SK-N-MC (cell line): Measurements from ENCODE around the gene FSIP1.

Source experiments
- EZH2 ChIP-seq: fragments of 200-600 bp; sonication (generic); IDR thresholded peaks from one replicate; pipeline ENCODE4 v1.6.1; 2017; ENCODE audit warnings: antibody characterized with exemption
- FOXP2 ChIP-seq: optimal IDR thresholded peaks from 2 replicates; pipeline ENCODE3; 2011; ENCODE audit warnings: mild to moderate bottlenecking, moderate library complexity; ENCODE audit not compliant: insufficient read depth; ENCODE audit errors: extremely low read length, control extremely low read depth
- POLR2AphosphoS5 ChIP-seq: IDR thresholded peaks from 2 replicates; pipeline ENCODE4 v1.6.1; 2012; ENCODE audit warnings: mild to moderate bottlenecking, low read depth, low read length, borderline replicate concordance

DNA sequence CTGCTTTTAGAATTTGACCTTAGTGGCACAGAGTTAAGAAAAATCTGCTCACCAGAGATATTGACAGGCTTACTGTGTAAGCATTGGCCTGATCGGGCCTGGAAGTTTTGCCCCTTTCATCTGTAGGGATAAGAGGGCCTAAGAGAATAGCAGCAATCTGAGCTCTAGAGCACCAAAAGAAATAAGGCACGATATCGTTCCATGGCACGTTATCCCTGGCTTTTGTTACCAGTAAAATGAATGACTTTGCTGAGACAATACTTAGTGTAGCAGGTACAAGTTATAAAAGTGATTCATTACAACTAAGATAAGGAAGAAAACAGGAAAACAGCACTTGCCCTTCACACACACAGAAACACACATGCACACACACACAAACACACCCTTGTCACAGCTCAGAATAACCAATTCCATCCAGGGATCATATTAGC lies 196.8 kb downstream of the FSIP1 start:
- TF ChIP-seq EZH2 (no peak), POLR2AphosphoS5 (no peak), FOXP2 (no peak)
